ENCODE results near the gene KY. TPM values are rescaled to one million over a fixed set of nuclear protein-coding genes. Genes with fewer than 3 reads are reported as not detected.

Gene KY
- total RNA-seq, 4 donors from 2014 or later: 0.09 to 0.13 TPM; not detected in 2

- TF ChIP-seq CTCF (IDR thresholded peaks at IDR 0.05): no peak
- ATAC-seq (ENCODE audit: low FRiP score) (no peak), DNase-seq (ENCODE audit: low spot score) (no peak)
Measured at GRCh38 chr3:134694946-134695543, 44.2 kb upstream of the KY start.

GRCh38 chr3:134694466-134694865 lies 43.6 kb upstream of the KY start:
- ATAC-seq (ENCODE audit: low FRiP score) (no peak), DNase-seq (ENCODE audit: low spot score) (no peak)
- TF ChIP-seq CTCF (IDR thresholded peaks at IDR 0.05): no peak

GRCh38 chr3:134693804-134694203 lies 43.0 kb upstream of the KY start:
- no peak for ATAC-seq (ENCODE audit: low FRiP score)
- no peak for DNase-seq (ENCODE audit: low spot score)
- no peak for TF ChIP-seq CTCF (IDR thresholded peaks at IDR 0.05)

GRCh38 chr3:134693226-134693625 lies 42.4 kb upstream of the KY start:
- no peak for TF ChIP-seq CTCF (IDR thresholded peaks at IDR 0.05)
- no peak for ATAC-seq (ENCODE audit: low FRiP score)
- no peak for DNase-seq (ENCODE audit: low spot score)

GRCh38 chr3:134690226-134690625 lies 39.4 kb upstream of the KY start:
- ATAC-seq (ENCODE audit: low FRiP score) (no peak), DNase-seq (ENCODE audit: low spot score) (no peak)
- TF ChIP-seq CTCF (IDR thresholded peaks at IDR 0.05): no peak

GRCh38 chr3:134687642-134688041 lies 36.8 kb upstream of the KY start:
- ATAC-seq (ENCODE audit: low FRiP score) (no peak), DNase-seq (ENCODE audit: low spot score) (no peak)
- no peak for TF ChIP-seq CTCF (IDR thresholded peaks at IDR 0.05)

GRCh38 chr3:134685929-134686802 lies 35.3 kb upstream of the KY start:
- ATAC-seq (ENCODE audit: low FRiP score): no peak
- DNase-seq (ENCODE audit: low spot score): no peak
- TF ChIP-seq CTCF (IDR thresholded peaks at IDR 0.05): no peak
